Glutamatergic neuron (in vitro differentiated cells): ENCODE results near the gene UTP15. TPM values are rescaled to one million over a fixed set of nuclear protein-coding genes. Genes with fewer than 3 reads are reported as not detected.

ENCODE experiments used
- DNase-seq: peaks from one replicate; pipeline ENCODE4 v3.0.0; 2022
- H3K27ac Mint-ChIP-seq: one replicate; pipeline ENCODE4 v1.8.0; 2020; ENCODE audit warnings: mild to moderate bottlenecking, mixed read lengths, inconsistent platforms; ENCODE audit not compliant: unreplicated experiment
- H3K27me3 Mint-ChIP-seq: one replicate; pipeline ENCODE4 v1.8.0; 2020; ENCODE audit warnings: mild to moderate bottlenecking, moderate library complexity, mixed read lengths, inconsistent platforms; ENCODE audit not compliant: unreplicated experiment
- H3K36me3 Mint-ChIP-seq: one replicate; pipeline ENCODE4 v1.8.0; 2020; ENCODE audit warnings: mild to moderate bottlenecking, mixed read lengths, inconsistent platforms; ENCODE audit not compliant: unreplicated experiment
- H3K4me1 Mint-ChIP-seq: one replicate; pipeline ENCODE4 v1.8.0; 2020; ENCODE audit warnings: mild to moderate bottlenecking, low read depth, mixed read lengths, inconsistent platforms; ENCODE audit not compliant: unreplicated experiment
- H3K4me3 Mint-ChIP-seq: one replicate; pipeline ENCODE4 v1.8.0; 2020; ENCODE audit warnings: mild to moderate bottlenecking, mixed read lengths, inconsistent platforms; ENCODE audit not compliant: unreplicated experiment
- H3K9me3 Mint-ChIP-seq: one replicate; pipeline ENCODE4 v1.8.0; 2020; ENCODE audit warnings: mild to moderate bottlenecking, moderate library complexity, mixed read lengths, inconsistent platforms; ENCODE audit not compliant: unreplicated experiment
- total RNA-seq: library from RNA; stranded (reverse); fragmentation: NEBNext Ultra II Directional; extraction: Animal tissue kit (Norgen Biotek cat#: 25700); gene quantifications from one replicate; pipeline ENCODE4 v1.2.1, GENCODE V29; 2021; ENCODE audit not compliant: unreplicated experiment
- TF ChIP-seq, protein P1 (sequence below): fragments of 200-600 bp; sonication (generic); IDR thresholded peaks from one replicate; pipeline ENCODE4 v1.5.0; 2021; ENCODE audit not compliant: partially characterized antibody, unreplicated experiment

The UTP15 gene
- total RNA-seq, 1 donor from 2014 or later = 19.4 TPM

DNA sequence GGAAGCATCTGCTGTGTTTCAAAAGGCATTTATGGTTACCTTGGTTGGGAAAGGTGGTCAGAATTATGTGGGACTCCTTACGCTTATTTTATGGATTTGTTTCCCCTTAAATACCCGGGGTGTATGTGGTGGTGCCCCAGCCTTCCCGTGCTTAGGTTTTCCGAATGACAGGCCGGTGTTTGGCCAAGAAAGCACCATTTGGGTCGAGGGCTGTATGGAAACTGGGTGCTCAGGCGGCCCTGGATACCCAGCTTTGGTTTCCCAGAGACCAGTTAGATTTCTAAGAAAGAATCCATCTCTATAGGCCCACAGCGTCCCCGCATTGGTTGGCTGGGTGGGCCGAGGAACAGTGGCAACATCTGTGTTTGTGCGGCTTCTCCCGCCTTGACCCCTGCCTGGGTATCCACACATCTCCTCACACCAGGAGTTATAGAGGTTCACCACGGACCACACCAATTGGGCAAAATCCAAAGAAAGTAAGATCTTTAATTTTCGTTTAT, 61.3 kb downstream of the UTP15 start:
- H3K4me1 Mint-ChIP-seq = peaks cover 3% of the 10 kb centered on the region
- no peaks in the 10 kb centered on the region for H3K9me3 Mint-ChIP-seq
- H3K27me3 Mint-ChIP-seq = peaks cover 7% of the 10 kb centered on the region
- no peak overlapping the region for H3K27ac Mint-ChIP-seq
- H3K36me3 Mint-ChIP-seq = no peaks in the 10 kb centered on the region
- TF ChIP-seq, protein P1, sequence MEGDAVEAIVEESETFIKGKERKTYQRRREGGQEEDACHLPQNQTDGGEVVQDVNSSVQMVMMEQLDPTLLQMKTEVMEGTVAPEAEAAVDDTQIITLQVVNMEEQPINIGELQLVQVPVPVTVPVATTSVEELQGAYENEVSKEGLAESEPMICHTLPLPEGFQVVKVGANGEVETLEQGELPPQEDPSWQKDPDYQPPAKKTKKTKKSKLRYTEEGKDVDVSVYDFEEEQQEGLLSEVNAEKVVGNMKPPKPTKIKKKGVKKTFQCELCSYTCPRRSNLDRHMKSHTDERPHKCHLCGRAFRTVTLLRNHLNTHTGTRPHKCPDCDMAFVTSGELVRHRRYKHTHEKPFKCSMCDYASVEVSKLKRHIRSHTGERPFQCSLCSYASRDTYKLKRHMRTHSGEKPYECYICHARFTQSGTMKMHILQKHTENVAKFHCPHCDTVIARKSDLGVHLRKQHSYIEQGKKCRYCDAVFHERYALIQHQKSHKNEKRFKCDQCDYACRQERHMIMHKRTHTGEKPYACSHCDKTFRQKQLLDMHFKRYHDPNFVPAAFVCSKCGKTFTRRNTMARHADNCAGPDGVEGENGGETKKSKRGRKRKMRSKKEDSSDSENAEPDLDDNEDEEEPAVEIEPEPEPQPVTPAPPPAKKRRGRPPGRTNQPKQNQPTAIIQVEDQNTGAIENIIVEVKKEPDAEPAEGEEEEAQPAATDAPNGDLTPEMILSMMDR = no peak
- DNase-seq = no peak
- peak overlapping the region; percentile 64 for H3K4me3 Mint-ChIP-seq

DNA sequence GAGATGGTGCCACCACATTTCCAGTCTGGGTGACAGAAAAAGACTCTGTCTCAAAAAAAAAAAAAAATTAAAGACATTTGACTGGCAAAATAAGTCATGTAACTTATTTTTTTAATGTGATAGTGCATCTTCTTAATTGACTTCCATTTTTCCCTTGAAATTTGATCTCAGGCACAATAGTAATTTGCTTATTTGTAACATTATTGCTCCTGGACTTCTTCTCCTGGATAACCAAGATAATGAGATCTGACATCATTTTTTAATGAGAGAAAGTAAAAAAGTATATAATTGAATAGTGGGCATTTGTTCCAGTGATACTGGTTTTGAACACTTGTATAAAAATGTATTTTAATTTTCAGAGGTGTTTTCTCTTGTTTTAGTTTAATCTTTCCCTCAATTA, 63.9 kb downstream of the UTP15 start:
- Mint-ChIP-seq H3K27ac (no peak overlapping the region), H3K4me3 (no peak overlapping the region), H3K27me3 (peaks cover 7% of the 10 kb centered on the region), H3K9me3 (no peaks in the 10 kb centered on the region), H3K36me3 (no peaks in the 10 kb centered on the region), H3K4me1 (peaks cover 3% of the 10 kb centered on the region)
- TF ChIP-seq, protein P1 = no peak
- DNase-seq = no peak

- Mint-ChIP-seq H3K4me1 (peaks cover 3% of the 10 kb centered on the region), H3K27me3 (peaks cover 5% of the 10 kb centered on the region), H3K4me3 (no peak overlapping the region), H3K36me3 (no peaks in the 10 kb centered on the region), H3K27ac (no peak overlapping the region), H3K9me3 (no peaks in the 10 kb centered on the region)
- DNase-seq = no peak
- TF ChIP-seq, protein P1 = no peak
These were observed 65.2 kb downstream of the UTP15 start for GRCh38 chr5:73630765-73631164.

DNA sequence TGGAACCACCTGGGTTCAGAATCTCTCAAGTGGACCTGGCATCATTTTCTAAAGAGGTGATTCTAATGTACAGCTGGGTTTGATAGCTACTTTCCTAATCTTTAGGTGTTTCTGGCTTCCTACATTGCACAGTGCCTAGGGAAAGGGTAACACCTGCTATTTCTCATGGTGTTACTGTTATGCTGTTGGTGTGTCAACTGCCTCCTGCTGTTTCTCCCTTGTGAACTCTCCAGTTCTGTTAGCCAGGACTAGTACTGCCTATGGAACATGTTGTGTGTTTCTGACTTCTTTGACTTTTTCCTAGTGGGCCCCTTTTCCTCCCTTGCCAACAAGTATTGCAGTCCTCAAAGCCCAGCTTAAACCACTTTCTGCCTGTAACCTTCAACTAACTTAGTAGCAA, 66.0 kb downstream of the UTP15 start:
- no peaks in the 10 kb centered on the region for H3K36me3 Mint-ChIP-seq
- H3K4me3 Mint-ChIP-seq = no peak overlapping the region
- no peak overlapping the region for H3K27ac Mint-ChIP-seq
- no peaks in the 10 kb centered on the region for H3K9me3 Mint-ChIP-seq
- peaks cover 3% of the 10 kb centered on the region for H3K4me1 Mint-ChIP-seq
- H3K27me3 Mint-ChIP-seq = peaks cover 5% of the 10 kb centered on the region
- TF ChIP-seq, protein P1 = no peak
- no peak for DNase-seq

Other genes starting within 250 kb of the UTP15 start
- 2.8 TPM for gene FOXD1, start 117.0 kb upstream of the UTP15 start, total RNA-seq
- gene BTF3, start 67.3 kb upstream of the UTP15 start, total RNA-seq = 347 TPM
- 18.8 TPM for gene ANKRA2, start 104 bp upstream of the UTP15 start, total RNA-seq
- gene ARHGEF28, start 60.5 kb downstream of the UTP15 start, total RNA-seq = 0.47 TPM